Measurements from ENCODE around the gene PCDHGA1.
A peak's percentile ranks its signal among the peaks of the same experiment; 100 is the strongest.

PCDHGA1 gene

GRCh38 chr5:141510160-141510559, 179.8 kb downstream of the PCDHGA1 start:
- FAIRE-seq (no peak), DNase-seq (ENCODE audit: insufficient read length, low spot score) (no peak)

DNA sequence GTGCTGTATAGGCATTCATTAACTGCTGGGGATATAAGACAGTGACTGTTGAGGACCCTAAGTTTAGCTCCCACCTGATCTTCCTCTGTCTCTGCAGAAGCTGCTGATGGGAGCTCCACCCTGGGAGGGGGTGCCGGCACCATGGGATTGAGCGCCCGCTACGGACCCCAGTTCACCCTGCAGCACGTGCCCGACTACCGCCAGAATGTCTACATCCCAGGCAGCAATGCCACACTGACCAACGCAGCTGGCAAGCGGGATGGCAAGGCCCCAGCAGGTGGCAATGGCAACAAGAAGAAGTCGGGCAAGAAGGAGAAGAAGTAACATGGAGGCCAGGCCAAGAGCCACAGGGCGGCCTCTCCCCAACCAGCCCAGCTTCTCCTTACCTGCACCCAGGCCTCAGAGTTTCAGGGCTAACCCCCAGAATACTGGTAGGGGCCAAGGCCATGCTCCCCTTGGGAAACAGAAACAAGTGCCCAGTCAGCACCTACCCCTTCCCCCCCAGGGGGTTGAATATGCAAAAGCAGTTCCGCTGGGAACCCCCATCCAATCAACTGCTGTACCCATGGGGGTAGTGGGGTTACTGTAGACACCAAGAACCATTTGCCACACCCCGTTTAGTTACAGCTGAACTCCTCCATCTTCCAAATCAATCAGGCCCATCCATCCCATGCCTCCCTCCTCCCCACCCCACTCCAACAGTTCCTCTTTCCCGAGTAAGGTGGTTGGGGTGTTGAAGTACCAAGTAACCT, 180.7 kb downstream of the PCDHGA1 start:
- FAIRE-seq, result no peak

GRCh38 chr5:141511771-141512325, 181.5 kb downstream of the PCDHGA1 start:
- DNase-seq (ENCODE audit: insufficient read length, low spot score) (no peak), FAIRE-seq (no peak)

More for the DNA sequence above, 180.7 kb downstream of the PCDHGA1 start:
- no peak for DNase-seq (ENCODE audit: insufficient read length, low spot score)

- FAIRE-seq, result no peak
- DNase-seq (ENCODE audit: insufficient read length, low spot score), result no peak
Observed at GRCh38 chr5:141512390-141512910, 182.1 kb downstream of the PCDHGA1 start.

DNA sequence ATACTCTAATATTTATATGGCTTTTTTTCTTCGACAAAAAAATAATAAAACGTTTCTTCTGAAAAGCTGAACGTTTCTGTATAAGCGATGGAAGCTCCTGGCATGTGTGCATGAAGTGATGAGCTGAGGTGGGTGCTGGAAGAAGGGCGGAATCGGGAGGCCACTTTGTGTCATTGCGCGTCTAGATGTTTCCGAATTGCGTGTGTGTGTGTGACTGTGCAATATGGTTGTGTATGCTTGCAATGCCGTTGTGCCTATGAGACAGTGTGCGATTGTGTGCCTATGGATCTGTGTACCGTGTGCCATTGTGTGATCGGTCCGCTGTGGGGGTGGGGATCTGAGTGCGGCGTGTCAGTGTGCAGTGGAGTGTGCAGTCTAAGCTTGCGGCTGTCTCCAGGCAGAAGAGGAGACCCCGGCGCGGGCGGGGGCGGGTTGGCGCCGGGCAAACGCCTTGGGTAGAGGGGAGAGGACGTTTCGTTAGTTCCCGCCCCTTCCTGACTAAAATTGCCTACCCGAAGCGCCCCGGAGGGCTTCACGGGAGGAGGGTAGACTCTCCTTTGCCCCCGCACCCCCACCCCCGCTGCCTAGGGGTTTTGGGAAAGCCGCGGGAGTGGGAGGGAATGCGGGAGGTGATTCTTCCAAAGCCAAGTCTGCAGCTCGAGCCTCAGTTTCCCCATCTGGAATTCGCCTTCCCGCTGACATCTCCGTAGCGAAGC, 182.8 kb downstream of the PCDHGA1 start:
- DNase-seq (ENCODE audit: insufficient read length, low spot score) (no peak), FAIRE-seq (peak; percentile 74)

DNA sequence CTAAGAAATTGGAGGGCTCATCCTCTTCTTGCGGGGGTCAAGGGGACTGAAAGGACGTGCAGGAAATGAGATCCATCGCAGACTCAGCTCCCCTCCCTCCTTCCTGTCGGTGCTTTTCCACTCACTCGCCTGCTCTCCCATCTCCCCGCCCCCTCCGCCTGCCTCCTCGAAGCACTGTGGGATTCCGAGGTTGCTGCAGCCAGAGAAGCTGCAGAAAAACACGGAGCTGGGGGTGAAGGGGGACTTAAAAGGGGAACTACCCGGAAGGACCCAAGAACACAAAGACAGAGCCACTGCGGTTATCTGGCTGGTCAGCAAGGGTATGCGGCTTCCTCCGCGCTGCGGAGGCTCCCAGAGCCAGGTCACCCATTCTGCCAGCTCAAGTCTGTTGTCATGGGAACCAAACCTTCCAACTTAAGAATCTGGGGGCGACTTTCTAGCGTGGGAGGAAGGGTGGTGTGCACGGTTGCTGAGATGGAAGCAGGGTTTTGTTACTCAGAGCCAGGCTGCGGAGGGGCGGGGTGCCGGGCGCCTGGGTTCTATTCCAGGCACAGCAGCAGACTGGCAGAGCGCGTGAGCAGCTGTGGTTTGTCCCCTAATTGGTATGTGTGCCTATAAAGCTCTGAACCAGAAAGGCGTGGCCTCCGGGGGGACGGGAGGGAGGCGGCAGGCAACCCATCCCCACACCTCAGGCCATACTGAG, 183.5 kb downstream of the PCDHGA1 start:
- DNase-seq (ENCODE audit: insufficient read length, low spot score) (peak; percentile 20), FAIRE-seq (peak; percentile 69)

DNA sequence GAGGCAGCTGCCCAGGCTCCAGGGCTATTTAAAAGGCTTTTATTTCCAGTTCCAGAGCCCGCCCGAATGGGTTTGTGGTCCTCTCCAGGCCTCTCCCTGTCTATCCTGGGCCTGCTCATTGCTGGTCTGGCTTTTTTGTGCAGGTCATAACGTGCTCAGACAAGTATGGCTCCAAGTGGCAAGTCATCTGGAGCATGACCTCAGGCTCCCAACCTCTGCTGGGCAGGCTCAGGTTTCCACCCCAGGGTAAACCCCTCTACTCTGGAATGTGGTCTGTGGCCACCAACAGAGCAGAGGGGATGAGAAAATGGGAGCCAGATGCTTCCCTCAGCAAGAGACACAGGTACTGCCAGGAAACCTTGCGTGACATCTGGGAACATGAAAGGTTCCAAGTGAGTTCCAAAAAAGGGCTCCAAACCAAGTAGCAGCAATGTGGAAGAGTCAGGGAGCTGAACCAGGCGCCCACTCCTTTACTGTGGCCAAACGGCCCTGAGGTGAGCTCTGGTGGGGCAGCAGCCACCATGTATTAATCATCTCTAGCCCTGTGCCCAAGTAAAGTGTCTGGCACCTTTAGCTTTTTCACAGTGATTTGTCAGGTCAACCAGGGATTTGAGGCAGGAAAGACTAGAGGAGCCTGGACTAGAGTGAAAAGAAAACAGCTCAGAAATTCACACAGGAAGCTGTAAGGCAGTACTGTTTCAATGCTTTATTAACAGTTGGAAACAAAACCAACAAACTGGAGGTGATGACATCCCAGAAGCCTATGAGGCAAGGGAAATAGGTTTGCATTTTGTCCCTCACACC, 184.2 kb downstream of the PCDHGA1 start:
- DNase-seq (ENCODE audit: insufficient read length, low spot score), result peak; percentile 57
- FAIRE-seq, result no peak

GRCh38 chr5:141515141-141515540, 184.8 kb downstream of the PCDHGA1 start:
- FAIRE-seq (no peak), DNase-seq (ENCODE audit: insufficient read length, low spot score) (no peak)

- no peak for FAIRE-seq
- DNase-seq (ENCODE audit: insufficient read length, low spot score), result no peak
Observed at GRCh38 chr5:141515946-141516671, 185.8 kb downstream of the PCDHGA1 start.

DNA sequence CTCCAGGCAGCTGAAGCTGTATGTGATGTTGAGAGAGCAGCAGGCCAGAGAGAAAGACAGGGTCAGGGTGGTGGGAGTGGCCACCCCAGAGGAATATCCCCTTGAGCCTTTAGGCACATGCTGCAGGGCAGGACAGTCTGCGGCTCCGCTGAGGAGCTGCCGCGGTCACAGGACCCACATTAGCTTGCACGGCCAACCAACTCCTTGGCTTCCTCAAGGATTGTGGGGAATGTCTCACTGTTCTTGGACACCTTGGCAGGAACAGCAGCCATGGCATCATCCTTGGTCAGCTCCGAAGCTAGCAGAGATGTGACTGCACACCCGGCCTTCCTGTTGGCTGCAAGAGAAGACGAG, 186.3 kb downstream of the PCDHGA1 start:
- DNase-seq (ENCODE audit: insufficient read length, low spot score), result no peak
- FAIRE-seq, result no peak

DNA sequence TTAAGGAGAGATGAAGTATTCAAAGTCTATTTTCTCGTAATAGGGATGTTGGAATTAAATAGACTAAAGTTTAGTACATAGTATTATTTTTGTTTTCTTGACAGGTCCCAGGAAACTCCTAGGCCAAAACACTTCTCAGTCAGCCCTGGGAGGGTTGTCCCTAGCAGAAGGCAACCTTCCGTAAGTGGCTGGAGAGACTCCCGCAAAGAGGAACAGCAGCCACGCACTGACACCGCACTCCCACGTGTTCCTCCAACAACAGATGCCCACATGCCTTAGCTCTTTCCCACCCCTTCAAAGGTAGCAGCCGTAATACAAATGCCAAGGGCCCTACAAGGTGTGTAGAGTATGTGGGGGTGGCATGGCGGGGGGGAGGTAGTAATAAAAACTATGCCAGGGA, 187.0 kb downstream of the PCDHGA1 start:
- FAIRE-seq (no peak), DNase-seq (ENCODE audit: insufficient read length, low spot score) (no peak)

GRCh38 chr5:141517880-141518617, 187.7 kb downstream of the PCDHGA1 start:
- DNase-seq (ENCODE audit: insufficient read length, low spot score) (no peak), FAIRE-seq (no peak)

GRCh38 chr5:141518618-141519015, 188.3 kb downstream of the PCDHGA1 start:
- no peak for FAIRE-seq
- no peak for DNase-seq (ENCODE audit: insufficient read length, low spot score)

- no peak for FAIRE-seq
- DNase-seq (ENCODE audit: insufficient read length, low spot score), result no peak
Observed at GRCh38 chr5:141519605-141520565, 189.6 kb downstream of the PCDHGA1 start.

- peak; percentile 78 for DNase-seq (ENCODE audit: insufficient read length, low spot score)
Observed at GRCh38 chr5:141521244-141521781, 191.0 kb downstream of the PCDHGA1 start.

GRCh38 chr5:141522301-141522700, 192.0 kb downstream of the PCDHGA1 start:
- DNase-seq (ENCODE audit: insufficient read length, low spot score) (no peak), FAIRE-seq (no peak)

More at GRCh38 chr5:141521244-141521781, 191.0 kb downstream of the PCDHGA1 start:
- peak; percentile 76 for FAIRE-seq

DNA sequence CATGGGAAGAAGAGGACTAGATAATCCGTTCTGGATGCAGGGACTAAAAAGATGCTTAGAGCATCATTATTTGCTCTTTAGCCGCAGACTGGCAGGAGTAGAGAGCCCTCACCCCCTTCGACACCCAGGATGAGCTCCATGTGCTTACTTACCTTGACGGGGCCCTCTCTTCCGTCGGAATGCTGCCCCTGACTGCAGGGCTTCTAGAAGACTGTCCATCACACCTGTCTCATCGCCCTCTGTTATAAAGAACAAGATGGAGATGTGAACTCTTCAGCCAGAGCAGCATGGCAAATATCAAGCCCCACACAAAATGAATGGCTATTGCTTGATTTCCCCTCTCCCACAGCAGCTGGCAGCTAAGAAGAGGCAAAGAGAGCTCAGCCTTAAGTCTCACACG, 193.7 kb downstream of the PCDHGA1 start:
- no peak for DNase-seq (ENCODE audit: insufficient read length, low spot score)
- no peak for FAIRE-seq

All from HTR-8/SVneo (cell line).